HT-29 (cell line): ENCODE results near the gene SCGN. TPM values are rescaled to one million over a fixed set of nuclear protein-coding genes. Genes with fewer than 3 reads are reported as not detected.
A peak's percentile ranks its signal among the peaks of the same experiment; 100 is the strongest.

Experiments
- DNase-seq: peaks from one replicate; pipeline ENCODE4 v3.0.0-alpha.2; 2015; ENCODE audit warnings: low spot score
- total RNA-seq: library from RNA; depleted of rRNA; stranded (reverse); fragments of >200 nt; shearing (Covaris generic); gene quantifications from 2 replicates; pipeline ENCODE4 v1.2.3, GENCODE V29; 2014

The SCGN gene
- total RNA-seq, 1 experiment from 2014 or later: not detected

- no peak for DNase-seq
These were observed 11.6 kb upstream of the SCGN start for GRCh38 chr6:25640446-25640845.

- no peak for DNase-seq
These were observed 11.1 kb upstream of the SCGN start for GRCh38 chr6:25640891-25641290.

GRCh38 chr6:25641377-25641776 is 10.6 kb upstream of the SCGN start:
- no peak for DNase-seq

- DNase-seq: no peak
These were observed 9.9 kb upstream of the SCGN start for GRCh38 chr6:25641940-25642666.

- no peak for DNase-seq
These were observed 9.2 kb upstream of the SCGN start for GRCh38 chr6:25642667-25643328.

GRCh38 chr6:25645916-25646315 is 6.1 kb upstream of the SCGN start:
- no peak for DNase-seq

GRCh38 chr6:25649611-25650010 is 2.4 kb upstream of the SCGN start:
- DNase-seq: no peak

GRCh38 chr6:25655723-25656122 is 3.7 kb downstream of the SCGN start:
- DNase-seq: no peak

- no peak for DNase-seq
These were observed 7.8 kb downstream of the SCGN start for GRCh38 chr6:25659633-25660368.

GRCh38 chr6:25660512-25660911 is 8.5 kb downstream of the SCGN start:
- no peak for DNase-seq

GRCh38 chr6:25661129-25661779 is 9.2 kb downstream of the SCGN start:
- DNase-seq: no peak

- no peak for DNase-seq
These were observed 13.4 kb downstream of the SCGN start for GRCh38 chr6:25665455-25665854.

GRCh38 chr6:25669413-25669812 is 17.4 kb downstream of the SCGN start:
- no peak for DNase-seq

- DNase-seq: no peak
These were observed 18.2 kb downstream of the SCGN start for GRCh38 chr6:25670208-25670607.

GRCh38 chr6:25670793-25671513 is 18.9 kb downstream of the SCGN start:
- peak; percentile 32 for DNase-seq

- DNase-seq: no peak
These were observed 19.6 kb downstream of the SCGN start for GRCh38 chr6:25671652-25672051.

GRCh38 chr6:25675167-25675566 is 23.2 kb downstream of the SCGN start:
- DNase-seq: no peak

- no peak for DNase-seq
These were observed 24.8 kb downstream of the SCGN start for GRCh38 chr6:25676775-25677174.

GRCh38 chr6:25681848-25682247 is 29.8 kb downstream of the SCGN start:
- no peak for DNase-seq

GRCh38 chr6:25682324-25682723 is 30.3 kb downstream of the SCGN start:
- DNase-seq: no peak

GRCh38 chr6:25684565-25684964 is 32.5 kb downstream of the SCGN start:
- no peak for DNase-seq
